ENCODE data around the gene ING4.
"Not testable (repeated sequence)": the region's sequence is repeated elsewhere in the genome, so short reads cannot be mapped to it uniquely, and the experiment has no call there.

The ING4 gene

GRCh38 chr12:6662906-6663742 is at the start of gene ING4:
Gene ING4, minus strand, starts transcription at chr12:6663119. Its CDS starts 18 bp downstream, at chr12:6663101.
- DNase-seq: peak; percentile 100

GRCh38 chr12:6708960-6709394 is 46.1 kb upstream of the ING4 start:
- DNase-seq: no peak

GRCh38 chr12:6708351-6708750 is 45.4 kb upstream of the ING4 start:
- not testable (repeated sequence) for DNase-seq

- DNase-seq: no peak
Observed at GRCh38 chr12:6703631-6704030, 40.7 kb upstream of the ING4 start.

- DNase-seq: no peak
Observed at GRCh38 chr12:6701078-6701768, 38.3 kb upstream of the ING4 start.

- peak; percentile 31 for DNase-seq
Observed at GRCh38 chr12:6700646-6701051, 37.7 kb upstream of the ING4 start, which contains the start of gene PIANP. Gene PIANP, minus strand, starts transcription at chr12:6700815. Its CDS starts 2,754 bp downstream, at chr12:6698061.

GRCh38 chr12:6699989-6700645 is 37.2 kb upstream of the ING4 start:
- DNase-seq: no peak

GRCh38 chr12:6699259-6699988 is 36.5 kb upstream of the ING4 start:
- no peak for DNase-seq

- DNase-seq: no peak
Observed at GRCh38 chr12:6698352-6699046, 35.6 kb upstream of the ING4 start.

- peak; percentile 72 for DNase-seq
Observed at GRCh38 chr12:6697584-6698351, 34.8 kb upstream of the ING4 start.

GRCh38 chr12:6696690-6697583 is 34.0 kb upstream of the ING4 start:
- no peak for DNase-seq

GRCh38 chr12:6695313-6696045 is 32.6 kb upstream of the ING4 start:
- no peak for DNase-seq

- no peak for DNase-seq
Observed at GRCh38 chr12:6694701-6695100, 31.8 kb upstream of the ING4 start.

GRCh38 chr12:6693832-6694355 is 31.0 kb upstream of the ING4 start:
- no peak for DNase-seq

GRCh38 chr12:6692888-6693287 is 30.0 kb upstream of the ING4 start:
- no peak for DNase-seq

- DNase-seq: peak; percentile 76
Observed at GRCh38 chr12:6691473-6691872, 28.6 kb upstream of the ING4 start.

- DNase-seq: peak; percentile 100
Observed at GRCh38 chr12:6688999-6689882, 26.3 kb upstream of the ING4 start, which contains the start of gene ZNF384. Gene ZNF384, minus strand, starts transcription at chr12:6689375. Its CDS starts 9,855 bp downstream, at chr12:6679520.

- DNase-seq: no peak
Observed at GRCh38 chr12:6688543-6688998, 25.7 kb upstream of the ING4 start.

All from fibroblast of upper back skin (primary cell).